HCT116 (cell line): Measurements from ENCODE around the gene RHNO1. TPM values are rescaled to one million over a fixed set of nuclear protein-coding genes. Genes with fewer than 3 reads are reported as not detected.

Experiments used
- ATAC-seq: fragments of 200-7000 bp; cut with Tn5 transposase; 2 replicates; pipeline ENCODE4 v1.9.1; 2020; ENCODE audit warnings: mild to moderate bottlenecking, moderate library complexity
- BruUV-seq: library from RNA; stranded (reverse); fragments of 400-500 nt; replicated peaks from 2 replicates; lab custom pipeline; 2021; lab: Mats Ljungman, UMichigan
- CTCF ChIA-PET: fragments of 300-600 bp; sonication (Branson Sonifier 250); formaldehyde crosslinking; loops from one replicate; lab custom pipeline; 2021; ENCODE audit warnings: antibody characterized with exemption; lab: Charles Lee
- POLR2A ChIA-PET: fragments of 300-600, 350-600 bp; sonication (Branson Sonifier 250); formaldehyde crosslinking; loops from one replicate; lab custom pipeline; 2021; ENCODE audit warnings: antibody characterized with exemption; lab: Charles Lee
- RAD21 ChIA-PET, 2 experiments: fragments of 300-600 bp; sonication (Branson Sonifier 250); formaldehyde crosslinking; loops; one replicate each; lab custom pipeline; 2023; ENCODE audit warnings: low total read pairs in 2 of 2; ENCODE audit not compliant: uncharacterized antibody in 2 of 2, unreplicated experiment in 2 of 2, low non-redundant PET in 1 of 2; lab: Charles Lee
- DNase-seq: peaks from one replicate; pipeline ENCODE4 v3.0.0-alpha.2; 2010; ENCODE audit warnings: low read depth, low spot score
- H2AFZ ChIP-seq: fragments of 200-600 bp; shearing (Covaris generic), sonication (generic); 2 replicates; pipeline ENCODE4 v1.6.1; 2017; ENCODE audit warnings: low read depth, mixed run types, mixed read lengths, antibody characterized with exemption, low read length; ENCODE audit not compliant: poor library complexity, severe bottlenecking
- H3K27ac ChIP-seq: 2 replicates; pipeline ENCODE4 v1.5.1; 2012; ENCODE audit warnings: low read depth, low read length
- H3K27me3 ChIP-seq: fragments of 200-600 bp; sonication (generic); 2 replicates; pipeline ENCODE4 v1.6.1; 2016; ENCODE audit warnings: mixed run types, low read length, mixed read lengths; ENCODE audit not compliant: insufficient read depth
- H3K36me3 ChIP-seq, 2 experiments: fragments of 200-500 bp in 1 of 2; fragments of 200-600 bp in 1 of 2; sonication (Bioruptor generic) in 1 of 2; sonication (generic) in 1 of 2; 2 replicates each; pipeline versions ENCODE4 v1.5.1 to v1.6.1; 2014 to 2016; ENCODE audit warnings: low read length in 2 of 2, inconsistent platforms in 1 of 2, mixed read lengths in 1 of 2, mixed run types in 1 of 2; ENCODE audit not compliant: insufficient read depth in 2 of 2, control insufficient read depth in 1 of 2
- H3K4me1 ChIP-seq, 2 experiments: fragments of 200-600 bp in 1 of 2; sonication (generic) in 1 of 2; 2 replicates each; pipeline versions ENCODE4 v1.5.1 to v1.6.1; 2012 to 2017; ENCODE audit warnings: low read length in 2 of 2, inconsistent platforms in 1 of 2, mild to moderate bottlenecking in 1 of 2, mixed read lengths in 1 of 2, mixed run types in 1 of 2, moderate library complexity in 1 of 2; ENCODE audit not compliant: insufficient read depth in 2 of 2, control insufficient read depth in 1 of 2
- H3K4me2 ChIP-seq: fragments of 200-600 bp; sonication (generic); 2 replicates; pipeline ENCODE4 v1.6.1; 2017; ENCODE audit warnings: mixed run types, low read length, mixed read lengths
- H3K4me3 ChIP-seq, 2 experiments: fragments of 200-600 bp in 1 of 2; sonication (generic) in 1 of 2; replicated peaks in 1 of 2; 2 replicates each; pipeline ENCODE4 v1.5.1; 2011 to 2016; ENCODE audit warnings: low read length in 2 of 2, control low read depth in 1 of 2, low read depth in 1 of 2, mild to moderate bottlenecking in 1 of 2, mixed read lengths in 1 of 2, mixed run types in 1 of 2
- H3K79me2 ChIP-seq: fragments of 200-600 bp; sonication (generic); 2 replicates; pipeline ENCODE4 v1.6.1; 2017; ENCODE audit warnings: mild to moderate bottlenecking, mixed run types, low read length, moderate library complexity, mixed read lengths; ENCODE audit not compliant: insufficient read depth
- H3K9ac ChIP-seq: fragments of 200-600 bp; sonication (generic); 2 replicates; pipeline ENCODE4 v1.6.1; 2016; ENCODE audit warnings: low read length, mixed read lengths
- H3K9me2 ChIP-seq: fragments of 200-600 bp; sonication (generic), shearing (Covaris generic); 2 replicates; pipeline ENCODE4 v1.6.1; 2017; ENCODE audit warnings: mixed run types, mild to moderate bottlenecking, moderate library complexity; ENCODE audit not compliant: insufficient read depth
- H3K9me3 ChIP-seq, 2 experiments: fragments of 200-500 bp in 1 of 2; fragments of 200-600 bp in 1 of 2; sonication (Bioruptor generic) in 1 of 2; sonication (generic) in 1 of 2; 2 replicates each; pipeline ENCODE4 v1.6.1; 2014 to 2017; ENCODE audit warnings: low read length in 2 of 2, mixed read lengths in 2 of 2, inconsistent platforms in 1 of 2, low read depth in 1 of 2, mild to moderate bottlenecking in 1 of 2, mixed run types in 1 of 2, moderate library complexity in 1 of 2; ENCODE audit not compliant: control insufficient read depth in 1 of 2, insufficient read depth in 1 of 2
- H4K20me1 ChIP-seq: fragments of 200-600 bp; sonication (generic), shearing (Covaris generic); 2 replicates; pipeline ENCODE4 v1.6.1; 2017; ENCODE audit warnings: mixed run types, mild to moderate bottlenecking, moderate library complexity; ENCODE audit not compliant: insufficient read depth
- CBX3 ChIP-seq: IDR thresholded peaks from 2 replicates; pipeline ENCODE4 v1.6.1; 2012; ENCODE audit warnings: low read depth
- CEBPB ChIP-seq: IDR thresholded peaks from 2 replicates; pipeline ENCODE4 v1.6.1; 2012; ENCODE audit warnings: low read depth
- EGR1 ChIP-seq: IDR thresholded peaks from 2 replicates; pipeline ENCODE4 v1.6.1; 2012; ENCODE audit warnings: low read depth
- ELF1 ChIP-seq: IDR thresholded peaks from 2 replicates; pipeline ENCODE4 v1.6.1; 2012; ENCODE audit warnings: low read depth, borderline replicate concordance
- EZH2phosphoT487 ChIP-seq: fragments of 200-600 bp; IDR thresholded peaks from 2 replicates; pipeline ENCODE4 v1.6.1; 2018; ENCODE audit warnings: antibody characterized with exemption, borderline replicate concordance
- JUND ChIP-seq: IDR thresholded peaks from 2 replicates; pipeline ENCODE4 v1.6.1; 2012
- POLR2A ChIP-seq: IDR thresholded peaks from 2 replicates; pipeline ENCODE4 v1.7.0; 2011; ENCODE audit warnings: borderline replicate concordance; ENCODE audit not compliant: insufficient read depth, insufficient read length; ENCODE audit errors: extremely low read depth
- POLR2AphosphoS5 ChIP-seq: IDR thresholded peaks from 2 replicates; pipeline ENCODE4 v1.6.1; 2011; ENCODE audit warnings: mild to moderate bottlenecking, low read depth, low read length, moderate library complexity
- RAD21 ChIP-seq: IDR thresholded peaks from 2 replicates; pipeline ENCODE4 v1.6.1; 2012; ENCODE audit warnings: low read depth, mild to moderate bottlenecking
- REST ChIP-seq: IDR thresholded peaks from 2 replicates; pipeline ENCODE4 v1.6.1; 2012; ENCODE audit warnings: low read depth
- SIN3A ChIP-seq: IDR thresholded peaks from 2 replicates; pipeline ENCODE4 v1.6.1; 2012; ENCODE audit warnings: low read depth
- SP1 ChIP-seq: IDR thresholded peaks from 2 replicates; pipeline ENCODE4 v1.6.1; 2012; ENCODE audit warnings: low read depth
- YY1 ChIP-seq: IDR thresholded peaks from 2 replicates; pipeline ENCODE4 v1.6.1; 2011; ENCODE audit warnings: low read length, low read depth, moderate library complexity, mild to moderate bottlenecking; ENCODE audit not compliant: insufficient replicate concordance; ENCODE audit errors: extremely low read depth
- ZBTB33 ChIP-seq: IDR thresholded peaks from 2 replicates; pipeline ENCODE4 v1.6.1; 2011; ENCODE audit warnings: mild to moderate bottlenecking, low read length, moderate library complexity; ENCODE audit not compliant: insufficient replicate concordance; ENCODE audit errors: extremely low read depth
- ZFX ChIP-seq: fragments of 450-650 bp; IDR thresholded peaks from 2 replicates; pipeline ENCODE4 v1.6.1; 2017
- ZNF274 ChIP-seq: fragments of 200-500 bp; sonication (Bioruptor generic); IDR thresholded peaks from 2 replicates; pipeline ENCODE4 v1.6.1; 2014; ENCODE audit warnings: mild to moderate bottlenecking, low read depth, low read length, inconsistent platforms
- intact Hi-C: fragments of 100-400 bp; cut with micrococcal nuclease; formaldehyde crosslinking; loops from 2 replicates; pipeline ENCODE4 v1.10.0; 2022
- total RNA-seq: library from RNA; stranded (reverse); gene quantifications from one replicate; pipeline ENCODE4 v1.2.1, GENCODE V29; 2021; ENCODE audit not compliant: unreplicated experiment
- TF ChIP-seq, protein P1 (sequence below): IDR thresholded peaks from 2 replicates; pipeline ENCODE4 v1.6.1; 2012
- TF ChIP-seq, protein P2 (sequence below), 3 experiments: fragments of 200-600 bp in 1 of 3; sonication (generic) in 1 of 3; IDR thresholded peaks in 2 of 3; conservative IDR thresholded peaks in 1 of 3; 2 replicates each; pipeline ENCODE4 v1.5.1; 2012 to 2017; ENCODE audit warnings: low read depth in 2 of 3, low read length in 2 of 3, antibody characterized with exemption in 1 of 3, borderline replicate concordance in 1 of 3, control low read depth in 1 of 3, mild to moderate bottlenecking in 1 of 3, mixed read lengths in 1 of 3, mixed run types in 1 of 3, moderate library complexity in 1 of 3; ENCODE audit not compliant: insufficient read depth in 1 of 3
- TF ChIP-seq, protein P3 (sequence below): IDR thresholded peaks from 2 replicates; pipeline ENCODE4 v1.6.1; 2012

The RHNO1 gene
- total RNA-seq, 1 experiment from 2014 or later, result 29.7 TPM

- H3K4me3 ChIP-seq, result no peak overlapping the region
- no peak for TF ChIP-seq EZH2phosphoT487
- TF ChIP-seq ZNF274, result no peak
- TF ChIP-seq YY1, result no peak
- no peak for TF ChIP-seq CEBPB
- no peak for TF ChIP-seq POLR2AphosphoS5
- TF ChIP-seq JUND, result no peak
- TF ChIP-seq ZFX, result no peak
- TF ChIP-seq, protein P1, sequence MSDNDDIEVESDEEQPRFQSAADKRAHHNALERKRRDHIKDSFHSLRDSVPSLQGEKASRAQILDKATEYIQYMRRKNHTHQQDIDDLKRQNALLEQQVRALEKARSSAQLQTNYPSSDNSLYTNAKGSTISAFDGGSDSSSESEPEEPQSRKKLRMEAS, result no peak
- no peak for TF ChIP-seq EGR1
- TF ChIP-seq RAD21, result no peak
- TF ChIP-seq CBX3, result no peak
- no peak for TF ChIP-seq ZBTB33
- TF ChIP-seq SIN3A, result no peak
- TF ChIP-seq POLR2A, result no peak
- TF ChIP-seq SP1, result no peak
- TF ChIP-seq, protein P2, sequence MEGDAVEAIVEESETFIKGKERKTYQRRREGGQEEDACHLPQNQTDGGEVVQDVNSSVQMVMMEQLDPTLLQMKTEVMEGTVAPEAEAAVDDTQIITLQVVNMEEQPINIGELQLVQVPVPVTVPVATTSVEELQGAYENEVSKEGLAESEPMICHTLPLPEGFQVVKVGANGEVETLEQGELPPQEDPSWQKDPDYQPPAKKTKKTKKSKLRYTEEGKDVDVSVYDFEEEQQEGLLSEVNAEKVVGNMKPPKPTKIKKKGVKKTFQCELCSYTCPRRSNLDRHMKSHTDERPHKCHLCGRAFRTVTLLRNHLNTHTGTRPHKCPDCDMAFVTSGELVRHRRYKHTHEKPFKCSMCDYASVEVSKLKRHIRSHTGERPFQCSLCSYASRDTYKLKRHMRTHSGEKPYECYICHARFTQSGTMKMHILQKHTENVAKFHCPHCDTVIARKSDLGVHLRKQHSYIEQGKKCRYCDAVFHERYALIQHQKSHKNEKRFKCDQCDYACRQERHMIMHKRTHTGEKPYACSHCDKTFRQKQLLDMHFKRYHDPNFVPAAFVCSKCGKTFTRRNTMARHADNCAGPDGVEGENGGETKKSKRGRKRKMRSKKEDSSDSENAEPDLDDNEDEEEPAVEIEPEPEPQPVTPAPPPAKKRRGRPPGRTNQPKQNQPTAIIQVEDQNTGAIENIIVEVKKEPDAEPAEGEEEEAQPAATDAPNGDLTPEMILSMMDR (IDR thresholded peaks at IDR 0.05 in 2 of 3, conservative IDR thresholded peaks at IDR 0.05 in 1 of 3; ENCODE audit: borderline replicate concordance in 1 of 3, insufficient read depth in 1 of 3, low read depth in 2 of 3, low read length in 2 of 3), result no peak
- TF ChIP-seq, protein P3, sequence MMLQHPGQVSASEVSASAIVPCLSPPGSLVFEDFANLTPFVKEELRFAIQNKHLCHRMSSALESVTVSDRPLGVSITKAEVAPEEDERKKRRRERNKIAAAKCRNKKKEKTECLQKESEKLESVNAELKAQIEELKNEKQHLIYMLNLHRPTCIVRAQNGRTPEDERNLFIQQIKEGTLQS, result no peak
- no peak for TF ChIP-seq ELF1
- no peak for TF ChIP-seq REST
- CTCF ChIA-PET, result interaction anchor here (1.4 to 2.4 kb wide), 3 partner anchors 9 to 197 kb away, joined by 3 to 13 read pairs (median 8); no protein-coding TSS in a partner anchor
- H3K27ac ChIP-seq, result no peak overlapping the region
- intact Hi-C loops, result no loop called here
- no TSS peak for BruUV-seq
- no peaks in the 10 kb centered on the region for H4K20me1 ChIP-seq
- no peaks in the 10 kb centered on the region for H3K9me3 ChIP-seq
- H3K4me2 ChIP-seq, result no peak overlapping the region
- no peak overlapping the region for H3K9ac ChIP-seq
- H3K9me2 ChIP-seq, result no peaks in the 10 kb centered on the region
- H3K79me2 ChIP-seq, result no peaks in the 10 kb centered on the region
- 0 out of 2 replicates have a peak, but pooled peaks have one; percentile 3 for ATAC-seq
- peaks cover 0 to 4% of the 10 kb centered on the region in 2 experiments; a peak in 1 of 4 replicates for H3K4me1 ChIP-seq
- RAD21 ChIA-PET, result no interaction called here
- no peak for DNase-seq
- H3K27me3 ChIP-seq, result no peaks in the 10 kb centered on the region
- peaks cover 0 to 4% of the 10 kb centered on the region in 2 experiments; a peak in 1 of 4 replicates for H3K36me3 ChIP-seq
- H2AFZ ChIP-seq, result no peak overlapping the region
- POLR2A ChIA-PET, result no interaction called here
These were observed 31.7 kb upstream of the RHNO1 start for GRCh38 chr12:2845280-2845679.
